HG03565 (cell line): ENCODE data around the gene METTL16.
"Not testable (repeated sequence)": the region's sequence is repeated elsewhere in the genome, so short reads cannot be mapped to it uniquely, and the experiment has no call there.

Source experiments
- ATAC-seq: cut with Tn5 transposase; IDR thresholded peaks from one replicate; pipeline ENCODE4 v1.9.1; 2021; ENCODE audit warnings: mild to moderate bottlenecking, moderate library complexity; ENCODE audit not compliant: unreplicated experiment

METTL16 gene

DNA sequence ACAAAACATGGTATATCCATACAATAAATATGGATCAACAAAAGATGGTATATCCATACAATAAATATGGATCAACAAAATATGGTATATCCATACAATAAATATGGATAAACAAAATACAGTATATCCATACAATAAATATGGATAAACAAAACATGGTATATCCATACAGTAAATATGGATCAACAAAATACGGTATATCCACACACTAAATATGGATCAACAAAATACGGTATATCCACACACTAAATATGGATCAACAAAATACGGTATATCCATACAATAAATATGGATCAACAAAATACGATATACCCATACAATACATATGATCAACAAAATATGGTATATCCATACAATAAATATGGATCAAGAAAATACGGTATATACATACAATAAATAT, 8.1 kb downstream of the METTL16 start:
- ATAC-seq = no peak

DNA sequence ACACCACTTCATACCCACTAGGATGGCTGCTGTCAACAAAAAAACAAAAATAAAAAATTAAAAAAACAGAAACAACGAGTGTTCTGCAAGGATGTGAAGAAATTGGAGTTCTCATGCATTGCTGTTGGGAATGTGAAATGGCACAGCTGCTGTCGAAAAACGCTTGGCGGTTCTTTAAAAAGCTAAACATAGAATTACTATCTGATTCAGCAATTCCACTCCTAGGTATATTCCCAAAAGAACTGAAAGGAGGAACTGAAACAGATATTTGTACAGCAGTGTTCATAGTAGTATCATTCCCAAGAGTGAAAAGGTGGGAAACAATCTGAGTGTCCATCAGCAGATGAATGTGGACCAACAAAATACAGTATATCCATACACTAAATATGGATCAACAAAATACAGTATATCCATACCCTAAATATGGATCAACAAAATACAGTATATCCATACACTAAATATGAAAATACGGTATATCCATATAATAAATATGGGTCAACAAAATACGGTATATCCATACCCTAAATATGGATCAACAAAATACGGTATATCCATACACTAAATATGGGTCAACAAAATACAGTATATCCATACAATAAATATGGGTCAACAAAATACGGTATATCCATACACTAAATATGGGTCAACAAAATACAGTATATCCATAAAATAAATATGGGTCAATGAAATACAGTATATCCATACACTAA, 8.7 kb downstream of the METTL16 start:
- no peak for ATAC-seq

DNA sequence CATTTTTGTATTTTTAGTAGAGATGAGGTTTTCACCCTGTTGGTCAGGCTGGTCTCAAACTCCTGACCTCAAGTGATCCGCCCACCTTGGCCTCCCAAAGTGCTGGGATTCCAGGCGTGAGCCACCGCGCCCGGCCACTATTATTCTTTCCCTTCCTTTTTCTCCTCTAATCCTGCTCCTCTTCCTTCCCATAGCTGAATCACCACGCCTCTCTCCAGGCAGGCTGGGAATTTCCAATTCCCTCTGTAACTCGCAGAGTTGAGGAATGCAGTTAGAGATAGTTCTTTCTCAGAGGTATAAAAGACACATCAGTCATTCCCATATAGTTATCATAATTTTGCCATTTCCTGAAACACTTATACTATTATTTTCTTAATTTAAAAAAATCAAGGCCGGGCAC, 11.2 kb downstream of the METTL16 start:
- ATAC-seq = no peak

DNA sequence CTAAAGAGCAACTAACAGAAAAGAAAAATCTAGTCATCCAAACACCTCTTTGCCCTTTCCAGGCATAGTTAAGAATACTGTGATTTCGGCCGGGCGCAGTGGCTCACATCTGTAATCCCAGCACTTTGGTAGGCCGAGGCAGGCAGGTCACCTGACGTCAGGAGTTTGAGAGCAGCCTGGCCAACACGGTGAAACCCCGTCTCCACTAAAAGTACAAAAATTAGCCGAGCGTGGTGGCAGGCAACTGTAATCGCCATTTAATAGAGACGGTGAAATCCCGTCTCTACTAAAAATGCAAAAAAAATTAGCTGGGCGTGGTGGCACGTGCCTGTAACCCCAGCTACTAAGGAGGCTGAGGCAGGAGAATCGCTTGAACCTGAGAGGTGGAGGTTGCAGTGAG, 22.4 kb downstream of the METTL16 start:
- not testable (repeated sequence) for ATAC-seq

DNA sequence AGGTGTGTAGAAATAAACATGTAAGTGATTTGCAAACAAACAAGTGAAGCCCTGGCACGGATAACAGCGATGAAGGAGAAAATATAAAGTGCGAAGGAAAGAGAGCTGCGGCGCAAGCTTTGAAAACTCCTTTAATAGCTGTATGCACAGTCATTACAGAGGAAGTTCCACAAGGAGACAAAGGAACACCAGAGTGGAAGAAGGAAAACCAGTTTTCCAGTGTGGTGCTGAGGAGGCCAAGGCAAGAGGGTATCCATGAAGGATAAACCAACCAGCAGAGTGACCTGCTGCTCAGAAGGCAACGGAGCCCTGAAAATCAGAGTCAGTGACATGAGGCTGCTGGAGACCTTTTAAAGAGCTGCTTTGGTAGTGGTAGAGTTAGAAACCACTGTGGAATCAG, 24.4 kb downstream of the METTL16 start:
- no peak for ATAC-seq

DNA sequence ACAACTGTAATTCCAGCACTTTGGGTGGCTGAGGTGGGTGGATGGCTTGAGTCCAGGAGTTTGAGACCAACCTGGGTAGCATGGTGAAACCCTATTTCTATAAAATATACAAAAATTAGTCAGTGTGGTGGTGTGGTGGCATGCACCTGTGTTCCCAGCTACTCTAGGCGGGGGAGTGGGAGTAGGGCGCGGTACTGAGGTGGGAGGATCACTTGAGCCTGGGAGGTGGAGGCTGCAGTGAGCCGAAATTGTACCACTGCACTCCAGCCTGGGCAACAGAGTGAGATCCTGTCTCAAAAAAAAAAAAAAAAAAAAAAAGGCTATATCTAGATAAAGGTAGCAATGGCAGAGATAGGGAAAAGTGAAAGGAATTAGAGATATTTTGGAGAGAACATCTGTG, 25.0 kb downstream of the METTL16 start:
- ATAC-seq = not testable (repeated sequence)

DNA sequence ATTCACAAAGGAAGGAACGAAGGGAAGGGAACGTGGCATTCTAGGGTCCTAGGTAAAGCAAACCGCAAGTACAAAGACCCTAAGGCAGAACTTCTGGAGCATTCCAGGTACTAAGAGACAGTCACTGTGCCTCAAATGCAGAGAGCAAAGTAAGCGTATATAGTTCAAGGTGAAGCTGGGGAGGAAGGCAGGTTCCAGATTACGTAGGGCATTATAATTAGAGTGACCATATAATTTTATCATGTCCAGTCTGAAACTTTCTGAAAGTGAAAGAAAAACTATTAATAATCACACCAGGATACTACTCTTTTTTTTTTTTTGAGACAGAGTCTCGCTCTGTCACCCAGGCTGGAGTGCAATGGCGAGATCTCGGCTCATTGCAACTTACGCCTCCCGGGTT, 25.7 kb downstream of the METTL16 start:
- ATAC-seq = no peak

DNA sequence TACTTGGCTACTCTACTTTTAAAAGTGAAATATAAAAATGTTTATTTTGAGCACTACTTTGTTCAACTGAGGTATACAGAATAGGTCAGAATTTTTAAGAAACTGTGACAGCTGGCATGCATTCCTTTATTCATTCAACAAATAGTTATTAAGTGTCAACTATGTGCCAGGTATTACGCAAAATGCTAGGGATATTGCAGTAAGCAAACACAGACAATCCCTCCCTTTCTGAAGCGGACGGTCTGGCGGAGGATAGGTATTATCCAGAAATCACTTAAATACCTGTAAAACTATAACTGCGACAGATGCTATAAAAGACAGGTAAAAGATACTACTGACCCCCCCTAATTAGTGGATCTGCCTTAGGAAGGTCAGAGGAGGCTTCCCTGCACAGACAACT, 26.1 kb downstream of the METTL16 start:
- no peak for ATAC-seq

DNA sequence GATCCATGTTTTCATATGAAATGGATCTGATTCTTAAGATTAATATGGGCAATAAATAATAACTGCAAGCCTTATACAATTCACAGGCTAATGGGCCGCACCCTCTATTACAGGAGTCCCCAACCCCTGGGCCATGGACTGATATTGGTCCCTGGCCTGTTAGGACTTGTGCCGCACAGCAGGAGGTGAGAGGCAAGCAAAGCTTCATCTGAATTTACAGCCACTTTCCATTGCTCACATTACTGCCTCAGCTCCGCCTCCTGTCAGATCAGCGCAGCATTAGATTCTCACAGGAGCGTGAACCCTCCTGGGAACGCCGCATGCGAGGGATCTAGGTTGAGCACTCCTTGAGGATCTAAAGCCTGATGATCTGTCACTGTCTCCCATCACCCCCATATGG, 26.8 kb downstream of the METTL16 start:
- ATAC-seq = no peak

DNA sequence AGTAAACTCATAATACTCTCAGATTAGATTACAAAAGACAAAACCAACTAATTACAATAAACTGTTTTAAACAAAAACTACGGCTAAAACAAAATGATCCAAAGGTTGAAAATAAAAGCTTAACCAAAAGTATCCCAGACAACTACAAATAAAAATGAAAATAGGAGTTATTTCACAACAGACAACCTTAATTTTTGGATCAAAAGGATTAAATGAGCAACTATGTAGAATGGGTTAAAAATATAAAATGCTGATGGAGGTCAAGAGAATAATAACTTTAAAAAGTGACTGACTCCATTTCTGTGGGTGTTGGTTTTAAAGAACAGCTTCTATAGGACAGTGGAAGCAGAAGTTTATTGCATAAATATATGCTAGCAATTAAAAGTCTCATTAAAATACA, 28.6 kb downstream of the METTL16 start:
- ATAC-seq = no peak

DNA sequence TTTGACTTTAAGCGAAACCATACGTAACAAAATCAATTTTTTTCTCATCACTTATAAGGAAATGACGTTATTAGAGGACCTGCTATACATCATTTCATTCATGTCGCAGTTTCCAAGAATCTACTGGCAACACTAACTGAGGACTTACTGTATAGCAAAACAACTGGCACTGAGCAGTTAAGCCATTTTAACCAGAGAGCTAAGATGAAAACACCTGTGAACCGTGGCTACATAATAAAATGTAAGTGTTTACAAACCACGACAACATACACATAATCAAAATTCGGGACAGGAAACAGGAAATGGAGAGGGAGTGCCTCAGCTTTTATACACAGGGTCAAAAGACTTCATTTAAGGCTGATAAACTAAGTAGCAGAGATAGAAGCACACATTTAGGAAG, 29.5 kb downstream of the METTL16 start:
- no peak for ATAC-seq

DNA sequence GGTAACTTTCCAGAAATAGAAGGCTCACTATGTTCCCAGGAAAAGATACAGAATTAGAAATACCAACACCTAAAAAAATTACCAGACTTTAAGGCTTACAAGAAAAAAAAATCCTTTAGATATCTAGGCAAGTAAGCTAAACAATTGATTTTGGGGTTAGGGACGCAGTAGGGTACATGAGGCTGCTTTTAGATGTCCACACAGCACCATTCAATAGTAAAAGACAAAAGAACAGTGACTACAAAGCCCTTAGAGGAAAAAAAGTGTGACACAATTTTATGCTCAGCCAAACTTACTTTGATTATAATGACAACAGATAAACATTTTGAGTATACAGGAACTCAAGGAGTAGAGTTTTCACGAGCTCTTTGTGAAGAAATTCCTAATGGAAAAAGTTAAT, 29.9 kb downstream of the METTL16 start:
- ATAC-seq = no peak

DNA sequence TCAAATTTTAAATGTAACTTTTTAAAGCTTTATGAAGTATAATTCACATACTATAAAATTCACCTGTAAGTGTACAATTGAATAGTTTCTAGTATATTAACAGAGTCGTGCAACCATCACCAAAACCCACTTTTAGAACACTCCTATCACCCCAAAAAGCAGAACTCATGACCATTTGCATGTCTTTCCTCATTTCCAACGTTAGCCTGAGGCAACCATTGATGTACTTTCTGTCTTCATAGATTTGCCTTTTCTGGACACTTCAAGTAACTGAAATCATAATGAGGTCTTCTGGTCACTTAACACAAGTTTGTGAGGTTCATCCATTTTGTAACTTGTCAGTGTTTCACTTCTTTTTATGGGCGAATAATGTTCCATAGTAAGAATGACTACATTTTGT, 33.2 kb downstream of the METTL16 start:
- no peak for ATAC-seq

DNA sequence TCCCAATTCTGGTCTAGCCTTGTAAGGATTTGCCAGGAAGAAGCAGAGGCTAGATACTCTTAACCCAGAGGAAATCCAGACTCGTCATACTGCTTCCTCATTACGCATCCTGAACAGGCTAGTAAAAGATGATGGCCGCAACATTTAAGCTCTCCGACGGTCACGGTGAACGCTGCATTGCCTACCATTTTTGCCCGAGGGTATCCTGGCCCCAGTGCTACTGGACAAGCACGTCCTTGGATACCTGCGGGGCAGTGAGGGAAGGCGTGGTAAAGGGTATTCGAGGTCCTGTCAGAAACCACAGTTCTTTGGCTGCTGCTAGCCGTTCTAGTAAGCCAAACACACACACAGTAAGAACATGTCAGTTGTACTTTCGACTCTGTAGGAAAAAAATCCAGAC, 36.6 kb downstream of the METTL16 start:
- no peak for ATAC-seq

DNA sequence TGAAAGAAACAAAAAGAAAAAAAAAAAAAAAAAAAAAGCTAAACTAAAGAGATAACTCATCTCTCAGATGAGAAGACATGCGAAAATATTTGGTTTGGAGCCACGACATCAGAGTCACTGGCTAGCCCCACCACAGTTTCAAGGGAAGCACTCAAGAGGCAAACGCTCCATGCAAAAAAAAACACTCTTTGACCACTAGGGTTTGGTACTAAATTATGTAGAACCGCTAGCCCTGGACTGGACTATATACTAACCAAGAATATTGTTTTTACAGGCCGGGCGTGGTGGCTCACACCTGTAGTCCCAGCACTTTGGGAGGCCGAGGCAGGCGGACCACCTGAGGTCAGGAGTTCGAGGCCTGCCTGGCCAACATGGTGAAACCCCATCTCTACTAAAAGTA, 37.3 kb downstream of the METTL16 start:
- no peak for ATAC-seq

DNA sequence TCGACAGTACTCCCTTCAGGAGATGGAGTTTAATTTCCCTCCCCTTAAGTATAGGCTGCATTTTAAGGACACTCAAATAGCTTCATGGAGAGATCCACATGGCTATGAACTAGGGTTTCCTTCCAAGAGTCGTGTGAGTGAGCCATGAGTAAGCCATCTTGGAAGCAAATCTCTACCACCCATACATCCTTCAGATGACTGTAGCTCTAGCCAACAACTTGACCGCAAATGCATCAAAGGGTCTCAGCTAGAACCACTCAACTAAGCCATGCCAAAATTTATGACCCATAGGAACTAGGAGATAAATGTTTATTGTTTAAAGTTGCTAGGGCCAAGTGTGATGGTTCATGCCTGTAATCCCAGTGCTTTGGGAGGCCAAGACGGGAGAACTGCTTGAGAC, 43.4 kb downstream of the METTL16 start:
- no peak for ATAC-seq

DNA sequence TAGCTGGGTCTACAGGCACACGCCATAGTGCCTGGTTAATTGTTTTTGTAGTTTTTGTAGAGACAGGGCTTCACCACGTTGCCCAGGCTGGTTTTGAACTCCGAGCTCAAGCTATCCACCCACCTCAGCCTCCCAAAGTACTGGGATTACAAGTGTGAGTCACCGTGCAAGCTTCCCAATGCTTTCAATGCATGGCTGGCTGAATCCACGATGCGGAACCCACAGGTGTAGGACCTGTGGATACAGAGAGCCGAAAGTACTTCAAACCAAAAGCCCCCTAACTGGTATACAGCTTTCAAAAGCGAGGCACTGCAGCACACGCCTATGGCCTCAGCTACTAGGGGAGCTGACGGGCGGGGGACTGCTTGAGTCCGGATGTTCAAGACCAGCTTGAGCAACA, 44.8 kb downstream of the METTL16 start:
- no peak for ATAC-seq

DNA sequence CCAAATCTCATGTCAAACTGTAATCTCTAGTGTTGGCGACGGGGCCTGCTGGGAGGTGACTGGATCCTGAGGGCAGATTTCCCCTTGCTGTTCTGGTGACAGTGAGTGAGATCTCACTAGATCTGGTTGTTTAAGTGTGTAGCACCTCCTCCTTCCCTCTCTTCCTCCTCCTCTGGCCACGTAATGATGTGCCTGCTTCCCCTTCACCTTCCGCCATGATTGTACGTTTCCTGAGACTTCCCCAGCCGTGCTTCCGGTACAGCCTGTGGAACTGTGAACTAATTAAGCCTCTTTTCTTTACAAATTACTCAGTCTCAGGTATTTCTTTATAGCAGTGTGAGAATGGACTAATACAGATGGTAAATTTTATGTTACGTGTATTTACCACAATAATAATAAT, 49.2 kb downstream of the METTL16 start:
- ATAC-seq = no peak

DNA sequence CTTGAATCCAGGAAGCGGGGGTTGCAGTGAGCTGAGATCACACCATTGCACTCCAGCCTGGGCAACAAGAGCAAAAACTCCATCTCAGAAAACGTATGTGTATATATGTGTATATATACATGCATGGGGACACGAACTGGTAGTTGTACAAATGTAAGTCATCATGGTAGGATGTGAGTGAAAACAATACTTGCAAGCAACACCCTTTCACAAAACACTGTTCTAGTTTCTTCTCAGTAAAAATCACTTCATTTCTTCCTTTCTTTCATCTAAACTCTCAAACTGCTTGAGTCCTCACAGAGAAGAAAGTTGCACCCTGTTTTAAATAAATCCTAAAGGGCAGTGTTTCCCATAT, 51.8 kb downstream of the METTL16 start:
- ATAC-seq = no peak

DNA sequence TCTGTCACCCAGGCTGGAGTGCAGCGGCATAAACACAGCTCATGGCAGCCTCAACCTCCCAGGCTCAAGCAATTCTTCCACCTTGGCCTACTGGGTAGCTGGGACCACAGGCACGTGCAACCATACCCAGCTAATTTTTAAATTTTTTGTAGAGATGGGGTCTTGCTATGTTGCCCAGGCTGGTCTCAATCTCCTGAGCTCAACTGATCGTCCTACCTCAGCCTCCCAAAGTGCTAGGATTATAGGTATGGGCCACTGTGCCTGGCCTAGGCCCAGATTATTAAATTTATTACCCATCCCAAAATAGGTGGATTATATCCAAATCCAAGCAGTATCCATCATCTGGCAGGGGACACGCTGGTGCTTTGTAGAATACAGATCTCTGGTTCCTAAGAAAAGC, 53.8 kb downstream of the METTL16 start:
- ATAC-seq = no peak

DNA sequence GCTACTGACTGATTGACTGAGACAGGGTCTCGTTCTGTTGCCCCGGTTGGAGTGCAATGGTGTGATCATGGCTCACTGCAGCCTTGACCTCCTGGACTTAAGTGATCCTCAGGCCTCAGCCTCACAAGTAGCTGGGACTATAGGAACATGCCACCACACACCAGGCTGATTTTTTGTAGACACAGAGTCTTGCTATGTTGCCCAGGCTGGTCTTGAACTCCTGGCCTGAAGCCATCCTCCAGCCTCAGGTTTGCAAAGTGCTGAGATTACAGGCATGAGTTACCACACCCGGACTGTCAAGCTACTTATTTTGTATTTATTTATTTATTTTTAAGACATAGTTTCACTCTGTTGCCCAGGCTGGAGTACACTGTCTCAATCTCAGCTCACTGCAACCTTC, 55.2 kb downstream of the METTL16 start:
- ATAC-seq = no peak

DNA sequence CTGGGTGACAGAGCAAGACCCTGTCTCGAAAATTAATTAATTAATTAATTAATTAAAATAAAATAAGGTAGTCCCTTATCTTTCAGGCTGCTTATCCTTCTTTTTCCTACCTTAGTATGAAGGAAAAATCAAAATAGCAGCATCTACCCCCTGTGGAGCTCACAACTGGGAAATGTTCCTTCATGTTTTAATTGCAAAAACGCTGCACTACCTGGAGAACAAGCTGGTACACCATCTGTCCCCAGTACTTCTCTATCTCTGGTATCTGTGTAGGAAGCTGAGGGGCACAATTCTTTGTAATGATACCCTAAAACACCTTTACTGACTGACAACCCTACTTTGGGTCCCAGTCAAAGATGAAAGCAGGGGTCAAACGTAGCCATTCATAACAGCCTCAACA, 55.7 kb downstream of the METTL16 start:
- no peak for ATAC-seq

DNA sequence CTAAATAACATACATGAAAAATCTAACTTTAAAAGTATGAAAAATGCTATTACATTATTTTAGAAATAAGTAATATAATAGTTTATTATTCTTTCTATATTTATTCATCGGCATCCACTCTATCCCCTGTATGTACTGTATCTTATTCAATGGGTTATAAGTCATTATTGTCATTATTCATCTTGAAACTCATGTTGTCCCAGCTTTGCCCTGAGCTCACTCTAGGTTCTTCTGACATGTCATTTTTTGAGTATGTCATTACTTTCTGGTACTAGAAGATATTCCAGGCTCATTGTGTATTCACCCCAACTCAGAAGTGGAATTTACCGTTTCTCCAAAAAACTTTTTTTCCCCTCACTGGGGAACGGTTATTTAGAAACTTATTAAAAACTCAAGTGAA, 57.8 kb downstream of the METTL16 start:
- peak; percentile 34 for ATAC-seq

DNA sequence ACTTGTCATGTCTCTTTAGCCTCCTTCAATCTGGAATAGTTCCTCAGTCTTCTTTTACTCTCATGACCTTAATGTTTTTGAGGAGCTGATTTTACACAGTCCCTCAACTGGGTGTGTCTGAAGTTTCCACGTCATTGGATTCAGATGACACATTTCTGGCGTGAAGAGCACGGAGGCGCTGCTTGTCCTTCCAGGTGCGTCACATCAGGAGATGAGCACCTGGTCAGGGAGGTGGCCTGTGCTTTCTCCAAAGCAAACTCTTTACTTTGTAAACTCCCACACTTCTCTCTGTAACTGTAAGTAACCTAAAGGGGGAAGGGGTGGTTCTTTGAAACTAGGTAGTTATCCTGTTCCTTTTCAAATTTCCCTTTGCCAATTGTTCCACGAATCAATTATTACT, 58.4 kb downstream of the METTL16 start:
- ATAC-seq = no peak
